IPS-18a (cell line): ENCODE data around the gene WBP2.
"Not testable (repeated sequence)": the region's sequence is repeated elsewhere in the genome, so short reads cannot be mapped to it uniquely, and the experiment has no call there.

Source experiments
- H3K27ac ChIP-seq: one replicate; pipeline ENCODE4 v1.5.1; 2013; ENCODE audit warnings: low read length
- H3K27me3 ChIP-seq: one replicate; pipeline ENCODE4 v1.6.1; 2013; ENCODE audit warnings: mild to moderate bottlenecking, low read length; ENCODE audit not compliant: control insufficient read depth, insufficient read depth
- H3K36me3 ChIP-seq: one replicate; pipeline ENCODE4 v1.6.1; 2013; ENCODE audit warnings: low read depth, low read length; ENCODE audit not compliant: control insufficient read depth
- H3K4me1 ChIP-seq: one replicate; pipeline ENCODE4 v1.6.1; 2013; ENCODE audit warnings: low read depth, low read length; ENCODE audit not compliant: control insufficient read depth
- H3K4me3 ChIP-seq: one replicate; pipeline ENCODE4 v1.5.1; 2013; ENCODE audit warnings: low read length
- H3K9ac ChIP-seq: one replicate; pipeline ENCODE4 v1.6.1; 2013; ENCODE audit warnings: mild to moderate bottlenecking, low read length, moderate library complexity
- H3K9me3 ChIP-seq: one replicate; pipeline ENCODE4 v1.6.1; 2013; ENCODE audit warnings: low read depth, low read length; ENCODE audit not compliant: control insufficient read depth

Gene WBP2

GRCh38 chr17:75812096-75813013 is 42.8 kb downstream of the WBP2 start:
- Histone ChIP-seq H3K27me3 (no peaks in the 10 kb centered on the region), H3K4me1 (no peaks in the 10 kb centered on the region)

GRCh38 chr17:75811174-75811573 is 44.0 kb downstream of the WBP2 start:
- Histone ChIP-seq H3K27me3 (no peaks in the 10 kb centered on the region), H3K4me1 (no peaks in the 10 kb centered on the region), H3K4me3 (no peak overlapping the region), H3K9me3 (no peaks in the 10 kb centered on the region), H3K27ac (no peak overlapping the region), H3K9ac (no peak overlapping the region), H3K36me3 (peaks cover 48% of the 10 kb centered on the region)

More at GRCh38 chr17:75812096-75813013, 42.8 kb downstream of the WBP2 start:
- H3K9me3 ChIP-seq, result no peaks in the 10 kb centered on the region
- peaks cover 60% of the 10 kb centered on the region for H3K36me3 ChIP-seq
- H3K4me3 ChIP-seq, result no peak overlapping the region
- H3K9ac ChIP-seq, result no peak overlapping the region
- H3K27ac ChIP-seq, result no peak overlapping the region

DNA sequence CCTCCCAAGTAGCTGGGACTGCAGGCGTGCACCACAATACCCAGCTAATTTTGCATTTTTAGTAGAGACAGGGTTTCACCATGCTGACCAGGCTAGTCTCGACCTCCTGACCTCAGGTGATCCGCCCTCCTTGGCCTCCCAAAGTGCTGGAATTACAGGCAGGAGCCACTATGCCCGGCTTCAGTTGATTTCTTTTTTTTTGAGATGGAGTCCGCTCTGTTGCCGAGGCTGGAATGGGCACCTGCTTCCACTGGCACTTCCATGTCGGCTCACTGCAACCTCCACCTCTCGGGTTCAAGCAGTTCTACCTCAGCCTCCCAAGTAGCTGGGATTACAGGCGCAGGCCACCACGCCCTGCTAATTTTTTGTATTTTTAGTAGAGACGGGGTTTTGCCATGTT is 44.4 kb downstream of the WBP2 start:
- H3K9ac ChIP-seq, H3K4me3 ChIP-seq, H3K27me3 ChIP-seq, H3K4me1 ChIP-seq, H3K27ac ChIP-seq, H3K9me3 ChIP-seq: not testable (repeated sequence)
- peaks cover 45% of the 10 kb centered on the region for H3K36me3 ChIP-seq

DNA sequence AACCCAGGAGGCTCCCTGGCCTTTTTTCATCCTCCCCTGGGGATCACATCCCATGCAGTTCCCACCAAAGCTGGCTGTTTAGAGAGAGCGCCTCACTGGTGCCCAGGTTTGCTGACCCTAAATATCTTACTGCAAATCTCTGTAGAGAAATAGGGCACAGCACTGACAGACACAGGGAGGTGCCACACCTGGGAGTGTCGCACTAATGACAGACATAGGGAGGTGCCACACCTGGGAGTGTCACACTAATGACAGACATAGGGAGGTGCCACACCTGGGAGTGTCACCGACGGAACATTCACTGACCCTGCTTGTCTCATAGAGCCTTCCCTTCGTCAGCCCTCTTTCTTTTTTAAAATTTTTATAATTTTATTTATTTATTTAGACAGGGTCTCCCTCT is 44.9 kb downstream of the WBP2 start:
- H3K36me3 ChIP-seq, result peaks cover 43% of the 10 kb centered on the region
- no peak overlapping the region for H3K9ac ChIP-seq
- no peak overlapping the region for H3K4me3 ChIP-seq

GRCh38 chr17:75809631-75810111 is 45.5 kb downstream of the WBP2 start:
- no peak overlapping the region for H3K27ac ChIP-seq
- no peak overlapping the region for H3K4me3 ChIP-seq
- H3K27me3 ChIP-seq, result no peaks in the 10 kb centered on the region
- no peaks in the 10 kb centered on the region for H3K9me3 ChIP-seq
- H3K36me3 ChIP-seq, result peaks cover 38% of the 10 kb centered on the region
- H3K9ac ChIP-seq, result no peak overlapping the region
- no peaks in the 10 kb centered on the region for H3K4me1 ChIP-seq

More for the DNA sequence above, 44.9 kb downstream of the WBP2 start:
- Histone ChIP-seq H3K4me1 (no peaks in the 10 kb centered on the region), H3K27ac (no peak overlapping the region), H3K9me3 (no peaks in the 10 kb centered on the region), H3K27me3 (no peaks in the 10 kb centered on the region)

GRCh38 chr17:75808905-75809621 is 46.1 kb downstream of the WBP2 start:
- Histone ChIP-seq H3K4me1 (no peaks in the 10 kb centered on the region), H3K27ac (no peak overlapping the region), H3K9ac (no peak overlapping the region), H3K4me3 (no peak overlapping the region), H3K27me3 (no peaks in the 10 kb centered on the region), H3K36me3 (peaks cover 34% of the 10 kb centered on the region), H3K9me3 (no peaks in the 10 kb centered on the region)

DNA sequence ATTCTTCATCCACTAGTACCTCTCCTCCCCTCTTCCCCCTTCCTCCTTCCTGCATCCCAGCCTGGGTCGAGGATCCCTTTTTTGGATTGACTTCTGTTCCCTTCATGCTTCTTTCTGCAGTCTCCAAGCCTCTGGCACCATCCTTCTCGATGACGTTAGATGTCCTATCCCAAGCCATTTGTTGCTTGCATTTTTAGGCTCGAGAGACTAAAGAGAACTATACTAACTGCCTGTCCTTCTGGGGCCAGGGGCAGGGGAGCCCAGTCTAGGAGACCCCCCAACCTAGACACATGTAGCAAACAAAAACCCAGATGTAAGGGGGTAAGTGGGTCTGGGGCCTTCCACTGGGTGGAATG is 46.6 kb downstream of the WBP2 start:
- no peak overlapping the region for H3K9ac ChIP-seq
- H3K27me3 ChIP-seq, result no peaks in the 10 kb centered on the region
- H3K4me1 ChIP-seq, result no peaks in the 10 kb centered on the region
- no peak overlapping the region for H3K27ac ChIP-seq
- H3K4me3 ChIP-seq, result no peak overlapping the region
- H3K9me3 ChIP-seq, result no peaks in the 10 kb centered on the region
- peaks cover 29% of the 10 kb centered on the region for H3K36me3 ChIP-seq

- no peak overlapping the region for H3K4me3 ChIP-seq
These were observed 47.3 kb downstream of the WBP2 start for GRCh38 chr17:75807861-75808260.

GRCh38 chr17:75806822-75807500 is 48.2 kb downstream of the WBP2 start:
- Histone ChIP-seq H3K9ac (no peak overlapping the region), H3K4me1 (no peaks in the 10 kb centered on the region), H3K4me3 (no peak overlapping the region), H3K27ac (no peak overlapping the region), H3K27me3 (no peaks in the 10 kb centered on the region), H3K9me3 (no peaks in the 10 kb centered on the region), H3K36me3 (peaks cover 17% of the 10 kb centered on the region)

More at GRCh38 chr17:75807861-75808260, 47.3 kb downstream of the WBP2 start:
- Histone ChIP-seq H3K9me3 (no peaks in the 10 kb centered on the region), H3K36me3 (peaks cover 26% of the 10 kb centered on the region), H3K9ac (no peak overlapping the region), H3K4me1 (no peaks in the 10 kb centered on the region), H3K27ac (no peak overlapping the region), H3K27me3 (no peaks in the 10 kb centered on the region)

DNA sequence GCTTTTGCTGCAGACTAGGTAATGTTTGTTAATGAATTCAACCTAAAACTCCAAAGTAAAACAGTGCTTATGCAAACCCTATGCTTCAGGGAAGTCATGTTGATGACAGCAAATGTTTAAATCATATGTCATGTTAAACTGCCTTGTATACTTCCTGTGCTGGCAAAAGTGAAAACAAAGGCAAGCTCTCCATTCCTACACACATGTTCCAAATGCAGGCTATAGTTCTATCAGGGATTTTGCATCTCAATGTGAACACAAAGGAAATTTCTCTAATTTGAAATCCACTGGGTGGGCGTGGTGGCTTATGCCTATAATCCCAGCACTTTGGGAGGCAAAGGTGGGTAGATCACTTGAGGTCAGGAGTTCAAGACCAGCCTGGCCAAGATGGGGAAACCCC is 51.3 kb downstream of the WBP2 start:
- no peaks in the 10 kb centered on the region for H3K9me3 ChIP-seq
- H3K9ac ChIP-seq, result no peak overlapping the region
- H3K4me1 ChIP-seq, result no peaks in the 10 kb centered on the region
- H3K27me3 ChIP-seq, result no peaks in the 10 kb centered on the region
- no peak overlapping the region for H3K27ac ChIP-seq
- H3K4me3 ChIP-seq, result no peak overlapping the region
- peaks cover 11% of the 10 kb centered on the region for H3K36me3 ChIP-seq

- Histone ChIP-seq H3K4me3 (no peak overlapping the region), H3K9ac (no peak overlapping the region), H3K27me3 (no peaks in the 10 kb centered on the region), H3K36me3 (peaks cover 24% of the 10 kb centered on the region), H3K27ac (no peak overlapping the region), H3K9me3 (no peaks in the 10 kb centered on the region), H3K4me1 (no peaks in the 10 kb centered on the region)
These were observed 55.7 kb downstream of the WBP2 start for GRCh38 chr17:75799402-75799801.
